HFF-Myc (cell line): Measurements from ENCODE around the gene APOB.

ENCODE experiments used
- DNase-seq: peaks from one replicate; pipeline ENCODE4 v3.0.0-alpha.2; 2011; ENCODE audit warnings: low read depth; ENCODE audit errors: extremely low read depth
- H3K4me3 ChIP-seq: replicated peaks from 2 replicates; pipeline ENCODE4 v1.5.1; 2011; ENCODE audit warnings: low read depth, mild to moderate bottlenecking, control low read depth, low read length
- TF ChIP-seq, protein P1 (sequence below): IDR thresholded peaks from 2 replicates; pipeline ENCODE4 v1.5.1; 2012; ENCODE audit warnings: mild to moderate bottlenecking, low read depth, low read length, control low read depth; ENCODE audit errors: missing control alignments

APOB gene

GRCh38 chr2:20972110-20972509, 71.8 kb downstream of the APOB start:
- H3K4me3 ChIP-seq: no peak overlapping the region
- TF ChIP-seq, protein P1, sequence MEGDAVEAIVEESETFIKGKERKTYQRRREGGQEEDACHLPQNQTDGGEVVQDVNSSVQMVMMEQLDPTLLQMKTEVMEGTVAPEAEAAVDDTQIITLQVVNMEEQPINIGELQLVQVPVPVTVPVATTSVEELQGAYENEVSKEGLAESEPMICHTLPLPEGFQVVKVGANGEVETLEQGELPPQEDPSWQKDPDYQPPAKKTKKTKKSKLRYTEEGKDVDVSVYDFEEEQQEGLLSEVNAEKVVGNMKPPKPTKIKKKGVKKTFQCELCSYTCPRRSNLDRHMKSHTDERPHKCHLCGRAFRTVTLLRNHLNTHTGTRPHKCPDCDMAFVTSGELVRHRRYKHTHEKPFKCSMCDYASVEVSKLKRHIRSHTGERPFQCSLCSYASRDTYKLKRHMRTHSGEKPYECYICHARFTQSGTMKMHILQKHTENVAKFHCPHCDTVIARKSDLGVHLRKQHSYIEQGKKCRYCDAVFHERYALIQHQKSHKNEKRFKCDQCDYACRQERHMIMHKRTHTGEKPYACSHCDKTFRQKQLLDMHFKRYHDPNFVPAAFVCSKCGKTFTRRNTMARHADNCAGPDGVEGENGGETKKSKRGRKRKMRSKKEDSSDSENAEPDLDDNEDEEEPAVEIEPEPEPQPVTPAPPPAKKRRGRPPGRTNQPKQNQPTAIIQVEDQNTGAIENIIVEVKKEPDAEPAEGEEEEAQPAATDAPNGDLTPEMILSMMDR: no peak
- DNase-seq: no peak

DNA sequence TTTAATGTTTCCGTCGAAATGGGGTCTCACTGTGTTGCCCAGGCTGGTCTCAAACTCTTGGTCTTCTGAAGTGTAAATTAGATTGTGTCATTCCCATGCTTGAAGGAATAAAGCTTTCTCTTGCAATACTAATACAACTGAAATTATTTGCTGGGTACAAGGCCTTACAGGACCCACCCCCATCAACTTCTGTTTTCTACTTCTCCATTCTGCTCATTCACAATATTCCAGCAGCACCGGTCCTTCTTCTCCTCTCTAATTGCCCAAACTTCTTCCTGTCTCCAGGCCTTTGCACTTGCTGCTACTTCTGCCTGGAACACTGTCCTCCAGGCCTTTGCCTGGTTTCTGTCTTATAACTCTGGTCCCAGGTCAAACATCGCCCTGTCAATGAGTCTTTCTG, 73.8 kb downstream of the APOB start:
- H3K4me3 ChIP-seq: no peak overlapping the region
- DNase-seq: no peak
- TF ChIP-seq, protein P1: no peak

DNA sequence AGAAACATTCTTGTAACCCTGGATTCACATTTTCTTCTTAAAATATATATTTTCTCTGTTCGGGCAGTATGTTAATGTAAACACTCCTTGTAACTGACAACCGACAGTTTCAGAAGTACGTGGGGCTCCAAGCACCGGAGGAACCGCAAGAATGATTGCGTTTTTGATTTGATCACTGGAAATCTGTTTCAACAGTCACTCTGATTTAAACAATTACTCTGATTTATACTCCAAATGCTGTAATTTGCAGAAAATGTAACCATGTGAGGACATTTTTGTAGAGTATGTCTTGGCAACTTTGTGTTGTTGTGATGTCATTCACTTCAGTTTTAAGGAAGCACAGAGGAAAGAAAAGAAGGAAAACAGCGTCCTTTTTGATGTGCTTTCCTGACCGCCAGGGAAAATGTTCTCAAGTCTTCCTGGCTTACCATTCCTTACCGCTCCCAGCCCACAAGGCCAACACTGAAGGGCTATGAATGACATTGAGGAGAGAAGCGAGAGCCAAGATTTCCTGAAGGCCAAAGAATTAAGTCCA, 77.7 kb downstream of the APOB start:
- TF ChIP-seq, protein P1: no peak
- DNase-seq: no peak
- no peak overlapping the region for H3K4me3 ChIP-seq

DNA sequence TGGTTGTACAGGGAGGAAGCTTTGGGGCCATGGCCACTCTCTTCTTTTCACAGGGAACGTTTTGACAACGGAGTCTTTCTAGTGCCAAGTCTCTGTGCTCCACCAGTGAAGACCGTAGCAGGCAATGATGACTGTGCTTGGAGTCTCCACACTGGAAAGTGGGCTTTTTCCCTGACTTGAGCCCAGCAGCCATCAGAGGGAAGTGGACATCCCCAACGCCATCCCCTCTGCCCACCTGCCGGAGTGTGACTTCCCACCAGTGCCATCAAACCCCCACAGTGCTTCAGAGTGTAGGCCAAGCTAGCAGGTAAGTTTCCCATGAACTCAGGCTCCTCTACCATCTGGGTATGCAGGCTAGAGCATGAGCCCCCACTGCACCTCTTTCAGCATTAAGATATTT, 78.7 kb downstream of the APOB start:
- TF ChIP-seq, protein P1: no peak
- no peak for DNase-seq
- no peak overlapping the region for H3K4me3 ChIP-seq

GRCh38 chr2:20963867-20964266, 80.0 kb downstream of the APOB start:
- no peak for DNase-seq
- no peak overlapping the region for H3K4me3 ChIP-seq
- TF ChIP-seq, protein P1: no peak

GRCh38 chr2:20962939-20963557, 80.8 kb downstream of the APOB start:
- TF ChIP-seq, protein P1: peak; percentile 88
- H3K4me3 ChIP-seq: no peak overlapping the region
- peak; percentile 44 for DNase-seq

GRCh38 chr2:20961858-20962257, 82.0 kb downstream of the APOB start:
- TF ChIP-seq, protein P1: no peak
- no peak overlapping the region for H3K4me3 ChIP-seq
- no peak for DNase-seq
